Activated T-helper 2 cell treated with anti-CD3 and anti-CD28 coated beads, Interferon-gamma antibody, Interleukin-2, Interleukin-4, amounts not matched to agents 10 μg/mL and 5 μg/mL and 100 μg/mL, durations not matched to agents 14 hours and 24 hours and 36 hours (primary cell): ENCODE measurements around the gene TBC1D22A. TPM values are rescaled to one million over a fixed set of nuclear protein-coding genes. Genes with fewer than 3 reads are reported as not detected.
"Not testable (repeated sequence)": the region's sequence is repeated elsewhere in the genome, so short reads cannot be mapped to it uniquely, and the experiment has no call there.

ENCODE experiments used
- DNase-seq: peaks from one replicate; pipeline ENCODE4 v3.0.0; 2021; ENCODE audit warnings: low spot score
- H3K27ac Mint-ChIP-seq: one replicate; pipeline ENCODE4 v1.8.0; 2021; ENCODE audit warnings: mixed read lengths
- H3K27me3 Mint-ChIP-seq: one replicate; pipeline ENCODE4 v1.8.0; 2021; ENCODE audit warnings: low read depth, mixed read lengths
- H3K36me3 Mint-ChIP-seq: one replicate; pipeline ENCODE4 v1.8.0; 2021; ENCODE audit warnings: low read depth, mixed read lengths
- H3K4me1 Mint-ChIP-seq: one replicate; pipeline ENCODE4 v1.8.0; 2021; ENCODE audit warnings: low read depth, mixed read lengths
- H3K4me3 Mint-ChIP-seq: one replicate; pipeline ENCODE4 v1.8.0; 2021; ENCODE audit warnings: low read depth, mild to moderate bottlenecking, moderate library complexity, mixed read lengths
- H3K9me3 Mint-ChIP-seq: one replicate; pipeline ENCODE4 v1.8.0; 2021; ENCODE audit warnings: mixed read lengths
- intact Hi-C: fragments of 100-400 bp; cut with micrococcal nuclease; formaldehyde crosslinking; loops from one replicate; pipeline ENCODE4 v1.15.1; 2023
- total RNA-seq: library from RNA; stranded (reverse); gene quantifications from 2 replicates; pipeline ENCODE4 v1.2.3, GENCODE V29; 2022

TBC1D22A gene
- total RNA-seq, 1 donor from 2014 or later: 34.8 TPM

- H3K27me3 Mint-ChIP-seq: no peaks in the 10 kb centered on the region
- no peak for DNase-seq
- no peak overlapping the region for H3K27ac Mint-ChIP-seq
- H3K4me1 Mint-ChIP-seq: no peaks in the 10 kb centered on the region
- no peaks in the 10 kb centered on the region for H3K36me3 Mint-ChIP-seq
- intact Hi-C loops: no loop called here
- no peak overlapping the region for H3K4me3 Mint-ChIP-seq
- H3K9me3 Mint-ChIP-seq: no peaks in the 10 kb centered on the region
These were observed 374.2 kb downstream of the TBC1D22A start for GRCh38 chr22:47136671-47137070.

GRCh38 chr22:47139013-47139789 lies 376.8 kb downstream of the TBC1D22A start:
- intact Hi-C loops: no loop called here
- Mint-ChIP-seq H3K27ac (no peak overlapping the region), H3K9me3 (no peaks in the 10 kb centered on the region), H3K36me3 (no peaks in the 10 kb centered on the region), H3K27me3 (no peaks in the 10 kb centered on the region), H3K4me1 (no peaks in the 10 kb centered on the region), H3K4me3 (no peak overlapping the region)
- DNase-seq: no peak

- no peak for DNase-seq
- H3K27ac Mint-ChIP-seq: no peak overlapping the region
- no peaks in the 10 kb centered on the region for H3K36me3 Mint-ChIP-seq
- H3K4me1 Mint-ChIP-seq: no peaks in the 10 kb centered on the region
- intact Hi-C loops: no loop called here
- H3K9me3 Mint-ChIP-seq: no peaks in the 10 kb centered on the region
- no peaks in the 10 kb centered on the region for H3K27me3 Mint-ChIP-seq
- no peak overlapping the region for H3K4me3 Mint-ChIP-seq
These were observed 377.3 kb downstream of the TBC1D22A start for GRCh38 chr22:47139790-47140119.

GRCh38 chr22:47140975-47141374 lies 378.5 kb downstream of the TBC1D22A start:
- H3K4me1 Mint-ChIP-seq, DNase-seq, H3K27ac Mint-ChIP-seq, H3K9me3 Mint-ChIP-seq, H3K4me3 Mint-ChIP-seq, H3K27me3 Mint-ChIP-seq, H3K36me3 Mint-ChIP-seq, intact Hi-C loops: not testable (repeated sequence)

GRCh38 chr22:47142427-47143046 lies 380.1 kb downstream of the TBC1D22A start:
- Mint-ChIP-seq H3K4me3 (no peak overlapping the region), H3K36me3 (no peaks in the 10 kb centered on the region), H3K27ac (no peak overlapping the region), H3K4me1 (no peaks in the 10 kb centered on the region), H3K9me3 (no peaks in the 10 kb centered on the region), H3K27me3 (no peaks in the 10 kb centered on the region)
- intact Hi-C loops: no loop called here
- no peak for DNase-seq

- intact Hi-C loops: no loop called here
- Mint-ChIP-seq H3K36me3 (no peaks in the 10 kb centered on the region), H3K9me3 (no peaks in the 10 kb centered on the region), H3K27me3 (no peaks in the 10 kb centered on the region), H3K27ac (no peak overlapping the region), H3K4me1 (no peaks in the 10 kb centered on the region), H3K4me3 (no peak overlapping the region)
- DNase-seq: no peak
These were observed 380.9 kb downstream of the TBC1D22A start for GRCh38 chr22:47143249-47143938.

GRCh38 chr22:47144076-47144765 lies 381.8 kb downstream of the TBC1D22A start:
- Mint-ChIP-seq H3K27me3 (no peaks in the 10 kb centered on the region), H3K36me3 (no peaks in the 10 kb centered on the region), H3K4me1 (no peaks in the 10 kb centered on the region), H3K9me3 (no peaks in the 10 kb centered on the region), H3K4me3 (no peak overlapping the region), H3K27ac (no peak overlapping the region)
- intact Hi-C loops: no loop called here
- no peak for DNase-seq

GRCh38 chr22:47144791-47145425 lies 382.5 kb downstream of the TBC1D22A start:
- no peaks in the 10 kb centered on the region for H3K4me1 Mint-ChIP-seq
- DNase-seq: no peak
- H3K36me3 Mint-ChIP-seq: no peaks in the 10 kb centered on the region
- H3K4me3 Mint-ChIP-seq: no peak overlapping the region
- H3K9me3 Mint-ChIP-seq: no peaks in the 10 kb centered on the region
- intact Hi-C loops: no loop called here
- H3K27me3 Mint-ChIP-seq: no peaks in the 10 kb centered on the region
- no peak overlapping the region for H3K27ac Mint-ChIP-seq

- Mint-ChIP-seq H3K4me1 (no peaks in the 10 kb centered on the region), H3K27me3 (no peaks in the 10 kb centered on the region), H3K36me3 (no peaks in the 10 kb centered on the region), H3K9me3 (no peaks in the 10 kb centered on the region), H3K27ac (no peak overlapping the region), H3K4me3 (no peak overlapping the region)
- no peak for DNase-seq
- intact Hi-C loops: no loop called here
These were observed 383.4 kb downstream of the TBC1D22A start for GRCh38 chr22:47145883-47146282.

GRCh38 chr22:47146391-47146790 lies 383.9 kb downstream of the TBC1D22A start:
- no peak overlapping the region for H3K27ac Mint-ChIP-seq
- H3K27me3 Mint-ChIP-seq: no peaks in the 10 kb centered on the region
- no peak overlapping the region for H3K4me3 Mint-ChIP-seq
- H3K36me3 Mint-ChIP-seq: no peaks in the 10 kb centered on the region
- no peak for DNase-seq
- no peaks in the 10 kb centered on the region for H3K9me3 Mint-ChIP-seq
- no peaks in the 10 kb centered on the region for H3K4me1 Mint-ChIP-seq
- intact Hi-C loops: no loop called here

GRCh38 chr22:47146941-47147340 lies 384.5 kb downstream of the TBC1D22A start:
- no peaks in the 10 kb centered on the region for H3K36me3 Mint-ChIP-seq
- no peaks in the 10 kb centered on the region for H3K4me1 Mint-ChIP-seq
- H3K9me3 Mint-ChIP-seq: no peaks in the 10 kb centered on the region
- intact Hi-C loops: no loop called here
- no peaks in the 10 kb centered on the region for H3K27me3 Mint-ChIP-seq
- DNase-seq: no peak
- H3K4me3 Mint-ChIP-seq: no peak overlapping the region
- H3K27ac Mint-ChIP-seq: no peak overlapping the region

GRCh38 chr22:47147572-47147971 lies 385.1 kb downstream of the TBC1D22A start:
- Mint-ChIP-seq H3K27me3 (no peaks in the 10 kb centered on the region), H3K4me3 (no peak overlapping the region), H3K27ac (no peak overlapping the region), H3K4me1 (no peaks in the 10 kb centered on the region), H3K9me3 (no peaks in the 10 kb centered on the region), H3K36me3 (no peaks in the 10 kb centered on the region)
- intact Hi-C loops: no loop called here
- no peak for DNase-seq
